NCI-H2227 (cell line): ENCODE results near the gene ZBED2.
"Not testable (repeated sequence)": the region's sequence is repeated elsewhere in the genome, so short reads cannot be mapped to it uniquely, and the experiment has no call there.

ENCODE experiments used
- DNase-seq: peaks from one replicate; lab custom pipeline; 2025; ENCODE audit not compliant: unreplicated experiment; lab: John Stamatoyannopoulos, UW

ZBED2 gene

GRCh38 chr3:111577113-111577512, 18.0 kb downstream of the ZBED2 start:
- DNase-seq: no peak

DNA sequence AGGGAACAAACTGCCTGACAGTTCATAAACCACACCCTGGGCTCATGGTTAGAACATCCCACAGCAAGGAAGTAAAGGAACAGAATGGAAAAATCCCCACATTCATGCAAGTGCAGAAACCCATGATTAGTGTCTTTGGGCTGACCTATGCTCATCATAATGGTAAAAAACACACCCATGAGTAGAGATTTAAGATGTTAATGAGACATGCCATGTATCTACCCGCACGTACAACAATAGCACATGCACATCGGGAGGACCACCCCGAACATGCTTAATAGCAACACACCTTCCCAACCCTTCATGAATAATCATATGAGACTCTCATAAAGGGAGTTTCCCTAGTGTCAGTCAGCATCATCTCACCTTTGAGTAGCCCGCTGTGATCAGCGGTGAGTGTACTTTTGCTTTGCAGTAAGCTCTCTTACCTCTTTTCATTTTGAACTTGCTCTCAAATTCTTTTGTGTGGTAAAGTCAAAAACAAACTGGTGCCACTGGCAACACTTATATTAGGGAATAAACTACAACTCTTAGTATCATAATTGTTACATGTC, 23.2 kb downstream of the ZBED2 start:
- no peak for DNase-seq

DNA sequence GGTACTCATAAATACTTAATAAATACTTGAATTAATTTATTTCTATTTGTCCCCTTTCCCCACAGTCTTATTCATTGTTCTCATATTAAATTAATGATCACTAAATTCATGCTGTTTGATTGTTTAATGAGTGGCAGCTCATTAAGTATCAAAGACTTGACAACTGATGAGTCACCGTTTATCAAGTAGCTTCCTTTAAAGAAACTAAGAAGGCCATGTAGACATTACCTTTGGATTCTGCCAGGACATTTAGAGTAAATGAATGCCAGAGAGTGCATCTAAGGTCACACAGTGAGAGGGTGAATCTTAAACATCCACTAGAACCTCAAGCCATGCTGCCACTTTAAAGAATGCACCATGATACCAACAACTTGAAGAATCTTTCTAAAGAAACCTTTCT, 23.9 kb downstream of the ZBED2 start:
- DNase-seq: no peak

DNA sequence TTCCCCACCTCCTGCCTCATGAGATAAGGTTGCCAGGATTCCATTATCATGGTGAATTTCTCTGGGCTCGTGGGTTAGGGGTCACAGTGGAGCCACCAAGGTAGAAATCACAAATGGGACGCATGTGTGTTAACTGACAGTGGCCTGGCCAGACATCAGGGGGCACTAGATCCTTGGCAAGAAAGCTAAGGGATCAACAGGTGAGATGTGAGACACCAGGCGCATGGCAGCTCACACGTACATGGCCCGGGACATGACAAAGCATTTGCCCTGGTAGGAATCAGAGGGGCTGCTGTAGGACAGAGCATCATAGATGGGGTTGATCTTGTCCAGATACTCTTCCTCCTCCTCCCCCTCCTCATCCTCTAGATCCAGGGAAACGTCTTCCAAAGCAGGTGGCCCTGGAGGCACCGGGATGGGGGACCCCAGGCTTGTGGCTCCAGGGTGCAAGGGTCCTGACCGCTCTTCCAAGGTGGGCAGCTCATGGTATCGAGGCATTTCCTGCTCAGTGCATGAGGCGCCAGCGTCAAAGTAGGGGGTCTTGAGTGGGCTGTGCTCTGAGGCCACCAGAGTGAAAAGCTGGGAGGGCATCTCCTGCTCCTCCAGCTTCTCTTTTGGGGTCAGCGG, 24.6 kb downstream of the ZBED2 start:
- DNase-seq: no peak

DNA sequence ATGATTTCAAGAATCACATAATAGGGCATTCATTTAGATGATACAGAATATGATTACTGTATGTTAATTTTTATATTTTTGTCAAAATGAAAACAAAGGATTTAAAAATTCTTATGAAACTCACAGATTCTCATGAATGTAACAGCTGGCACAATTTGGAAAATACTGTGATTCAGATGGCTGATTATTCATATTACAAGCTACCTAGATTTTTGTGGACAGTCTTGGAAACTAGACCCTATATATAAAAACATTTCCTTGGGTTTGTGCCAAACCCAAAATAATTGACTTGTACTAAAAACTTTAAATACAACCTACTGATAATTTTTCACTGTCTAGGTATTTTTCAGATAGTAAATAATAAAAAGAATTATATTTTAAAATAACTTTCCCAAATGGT, 26.2 kb downstream of the ZBED2 start:
- no peak for DNase-seq

DNA sequence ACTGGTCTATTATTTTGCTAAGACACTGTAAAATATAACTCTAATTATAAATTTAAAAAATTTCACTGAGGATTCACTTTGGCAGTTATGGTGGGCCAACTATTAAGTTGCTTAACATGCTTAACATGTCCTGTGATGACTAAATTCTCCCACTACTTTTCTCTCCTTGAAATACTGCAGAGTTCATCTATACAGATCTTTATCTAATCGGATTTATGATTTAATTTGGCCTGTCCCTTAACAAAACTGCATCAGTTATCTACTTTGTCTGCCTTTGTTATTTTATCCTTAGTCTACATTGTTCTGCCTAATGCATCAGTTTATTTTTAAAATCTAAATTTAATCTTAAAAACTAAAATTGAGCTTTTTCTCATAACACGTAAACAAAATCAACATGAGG, 26.8 kb downstream of the ZBED2 start:
- DNase-seq: no peak

GRCh38 chr3:111566844-111567243, 28.3 kb downstream of the ZBED2 start:
- no peak for DNase-seq

GRCh38 chr3:111561902-111562301, 33.2 kb downstream of the ZBED2 start:
- not testable (repeated sequence) for DNase-seq

DNA sequence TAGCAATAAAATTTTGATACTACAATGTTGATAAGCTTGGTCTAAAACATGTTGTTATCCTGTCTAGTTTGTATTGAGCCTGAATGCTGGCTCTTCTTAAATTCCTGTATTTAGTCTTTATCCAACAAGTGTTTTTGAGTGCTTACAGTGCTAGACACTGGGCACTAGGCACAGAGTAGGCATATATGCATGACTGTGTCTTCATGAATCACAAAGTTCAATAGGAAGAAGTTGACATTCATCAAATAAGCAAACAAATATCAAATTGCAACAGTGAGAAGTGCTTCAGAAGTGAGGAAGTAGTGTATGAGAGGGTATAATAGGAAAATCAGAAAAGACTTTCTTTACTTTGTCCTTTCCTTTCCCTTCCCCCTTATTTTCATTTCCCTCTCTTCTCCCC, 46.4 kb downstream of the ZBED2 start:
- DNase-seq: no peak

DNA sequence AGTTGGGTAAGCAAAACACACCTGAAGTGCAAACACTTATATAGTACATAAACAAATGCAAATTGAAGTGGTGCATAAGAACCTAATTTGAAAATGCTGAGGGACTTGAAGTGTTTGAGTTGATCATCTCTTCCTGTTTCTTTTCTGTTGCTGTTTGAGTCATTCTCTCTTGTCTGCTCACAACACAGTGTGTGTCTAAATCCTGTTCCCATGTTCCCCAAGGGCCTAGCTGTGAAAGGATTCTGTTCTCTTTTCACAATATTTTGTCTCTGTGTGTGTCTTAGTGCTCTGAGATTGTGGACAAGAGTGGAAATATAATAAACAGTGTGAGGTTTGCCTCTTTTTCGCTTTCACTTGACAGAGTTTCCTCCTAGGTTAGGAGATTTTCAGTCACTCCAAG, 47.1 kb downstream of the ZBED2 start:
- no peak for DNase-seq

GRCh38 chr3:111547631-111548030, 47.5 kb downstream of the ZBED2 start:
- DNase-seq: no peak

GRCh38 chr3:111545349-111545748, 49.8 kb downstream of the ZBED2 start:
- DNase-seq: no peak
